GM23338 (cell line): ENCODE results near the gene RNLS.

Source experiments
- CREB1 ChIP-seq: fragments of 250-450 bp; sonication (Bioruptor Pico); IDR thresholded peaks from 2 replicates; pipeline ENCODE4 v1.5.0; 2020; ENCODE audit warnings: low read depth, mild to moderate bottlenecking, moderate library complexity
- CTCF ChIP-seq, 2 experiments: fragments of 200-600 bp in 1 of 2; sonication (generic) in 1 of 2; conservative IDR thresholded peaks; 2 replicates each; pipeline versions ENCODE4 v1.5.1 to v1.6.1; 2016 to 2017; ENCODE audit warnings: antibody characterized with exemption in 2 of 2, low read depth in 2 of 2, mild to moderate bottlenecking in 2 of 2, moderate library complexity in 1 of 2
- ETS1 ChIP-seq: IDR thresholded peaks from 2 replicates; pipeline ENCODE4 v1.6.1; 2016; ENCODE audit warnings: antibody characterized with exemption
- EZH2 ChIP-seq: fragments of 200-600 bp; sonication (generic); IDR thresholded peaks from one replicate; pipeline ENCODE4 v1.8.0; 2017; ENCODE audit warnings: antibody characterized with exemption, mild to moderate bottlenecking, low read depth; ENCODE audit not compliant: unreplicated experiment
- EZH2phosphoT487 ChIP-seq: fragments of 200-600 bp; sonication (generic); IDR thresholded peaks from one replicate; pipeline ENCODE4 v1.8.1; 2018; ENCODE audit warnings: antibody characterized with exemption; ENCODE audit not compliant: unreplicated experiment
- JUNB ChIP-seq: IDR thresholded peaks from one replicate; pipeline ENCODE4 v1.6.1; 2016; ENCODE audit warnings: antibody characterized with exemption; ENCODE audit not compliant: unreplicated experiment
- NANOG ChIP-seq: IDR thresholded peaks from 2 replicates; pipeline ENCODE4 v1.6.1; 2016; ENCODE audit warnings: antibody characterized with exemption, borderline replicate concordance
- POLR2AphosphoS5 ChIP-seq: IDR thresholded peaks from 2 replicates; pipeline ENCODE4 v1.6.1; 2016; ENCODE audit warnings: antibody characterized with exemption, low read depth
- STAT1 ChIP-seq: IDR thresholded peaks from one replicate; pipeline ENCODE4 v1.6.1; 2016; ENCODE audit warnings: antibody characterized with exemption; ENCODE audit not compliant: unreplicated experiment
- ZNF114 ChIP-seq: fragments of 250-450 bp; sonication (Bioruptor Pico); IDR thresholded peaks from 2 replicates; pipeline ENCODE4 v1.5.0; 2020; ENCODE audit warnings: mild to moderate bottlenecking, moderate library complexity
- ZNF331 ChIP-seq: fragments of 250-450 bp; sonication (Bioruptor Pico); IDR thresholded peaks from 2 replicates; pipeline ENCODE4 v1.5.0; 2020; ENCODE audit warnings: low read depth, mild to moderate bottlenecking, moderate library complexity
- TF ChIP-seq, protein P1 (sequence below): IDR thresholded peaks from one replicate; pipeline ENCODE4 v1.6.1; 2018; ENCODE audit warnings: antibody characterized with exemption; ENCODE audit not compliant: unreplicated experiment

DNA sequence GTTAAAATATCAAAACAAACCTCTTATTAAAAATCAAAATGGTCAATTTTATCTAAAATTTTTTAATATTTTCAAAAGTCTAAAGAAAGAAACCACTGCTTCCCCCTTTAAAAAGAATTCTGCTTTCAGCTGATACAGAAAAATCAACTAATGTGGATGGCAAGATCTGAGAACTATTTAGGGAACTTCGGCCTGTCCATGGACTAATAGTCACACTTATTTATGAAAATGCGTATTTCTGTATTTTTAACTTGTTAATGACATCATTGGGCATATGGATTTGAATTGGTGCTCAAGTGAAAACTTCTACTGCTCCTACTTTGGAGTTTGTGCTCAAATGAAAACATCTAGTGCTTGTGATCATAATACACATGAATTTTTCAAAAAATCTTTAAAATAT, 31.9 kb downstream of the RNLS start:
- TF ChIP-seq CTCF (conservative IDR thresholded peaks at IDR 0.05; ENCODE audit: low read depth in 2 of 2) (no peak), POLR2AphosphoS5 (no peak), CREB1 (CRISPR knock-in tag) (no peak), ETS1 (no peak), EZH2 (no peak), EZH2phosphoT487 (no peak), ZNF331 (CRISPR knock-in tag) (no peak), NANOG (no peak), JUNB (no peak), ZNF114 (CRISPR knock-in tag) (no peak), STAT1 (no peak)
- TF ChIP-seq, protein P1, sequence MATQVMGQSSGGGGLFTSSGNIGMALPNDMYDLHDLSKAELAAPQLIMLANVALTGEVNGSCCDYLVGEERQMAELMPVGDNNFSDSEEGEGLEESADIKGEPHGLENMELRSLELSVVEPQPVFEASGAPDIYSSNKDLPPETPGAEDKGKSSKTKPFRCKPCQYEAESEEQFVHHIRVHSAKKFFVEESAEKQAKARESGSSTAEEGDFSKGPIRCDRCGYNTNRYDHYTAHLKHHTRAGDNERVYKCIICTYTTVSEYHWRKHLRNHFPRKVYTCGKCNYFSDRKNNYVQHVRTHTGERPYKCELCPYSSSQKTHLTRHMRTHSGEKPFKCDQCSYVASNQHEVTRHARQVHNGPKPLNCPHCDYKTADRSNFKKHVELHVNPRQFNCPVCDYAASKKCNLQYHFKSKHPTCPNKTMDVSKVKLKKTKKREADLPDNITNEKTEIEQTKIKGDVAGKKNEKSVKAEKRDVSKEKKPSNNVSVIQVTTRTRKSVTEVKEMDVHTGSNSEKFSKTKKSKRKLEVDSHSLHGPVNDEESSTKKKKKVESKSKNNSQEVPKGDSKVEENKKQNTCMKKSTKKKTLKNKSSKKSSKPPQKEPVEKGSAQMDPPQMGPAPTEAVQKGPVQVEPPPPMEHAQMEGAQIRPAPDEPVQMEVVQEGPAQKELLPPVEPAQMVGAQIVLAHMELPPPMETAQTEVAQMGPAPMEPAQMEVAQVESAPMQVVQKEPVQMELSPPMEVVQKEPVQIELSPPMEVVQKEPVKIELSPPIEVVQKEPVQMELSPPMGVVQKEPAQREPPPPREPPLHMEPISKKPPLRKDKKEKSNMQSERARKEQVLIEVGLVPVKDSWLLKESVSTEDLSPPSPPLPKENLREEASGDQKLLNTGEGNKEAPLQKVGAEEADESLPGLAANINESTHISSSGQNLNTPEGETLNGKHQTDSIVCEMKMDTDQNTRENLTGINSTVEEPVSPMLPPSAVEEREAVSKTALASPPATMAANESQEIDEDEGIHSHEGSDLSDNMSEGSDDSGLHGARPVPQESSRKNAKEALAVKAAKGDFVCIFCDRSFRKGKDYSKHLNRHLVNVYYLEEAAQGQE = no peak
